Anterior cingulate cortex (tissue), 58 donors: ENCODE data around the gene GPER1.

Experiments
- DNase-seq, 58 donors: peaks; one replicate each; lab custom pipeline; 2025; lab: John Stamatoyannopoulos, UW

GPER1 gene

DNA sequence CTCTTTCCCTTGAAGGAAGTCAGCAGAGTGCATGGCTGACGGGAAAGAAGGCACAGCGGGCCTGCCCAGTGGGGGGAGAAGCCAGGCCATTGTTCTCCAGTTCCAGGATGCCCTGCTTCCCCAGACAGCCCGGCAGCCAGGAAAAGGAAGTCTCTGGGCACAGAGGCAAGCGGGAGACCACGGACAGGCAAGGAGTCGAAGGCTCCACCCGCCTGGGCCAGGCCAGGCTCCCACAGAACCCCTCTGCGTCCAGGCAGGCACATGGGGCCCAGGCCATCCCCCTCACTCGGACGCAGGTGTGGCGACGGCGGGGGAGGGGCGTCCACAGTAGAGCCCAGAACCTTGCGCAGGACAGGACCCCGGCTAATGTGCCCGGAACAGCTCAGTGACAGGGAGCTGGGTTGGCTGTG lies 34.9 kb upstream of the GPER1 start:
- DNase-seq: peak in 2 of 58 donors; percentile 29 to 30

- DNase-seq: no peak
These were observed 34.0 kb upstream of the GPER1 start for GRCh38 chr7:1053816-1054370.

DNA sequence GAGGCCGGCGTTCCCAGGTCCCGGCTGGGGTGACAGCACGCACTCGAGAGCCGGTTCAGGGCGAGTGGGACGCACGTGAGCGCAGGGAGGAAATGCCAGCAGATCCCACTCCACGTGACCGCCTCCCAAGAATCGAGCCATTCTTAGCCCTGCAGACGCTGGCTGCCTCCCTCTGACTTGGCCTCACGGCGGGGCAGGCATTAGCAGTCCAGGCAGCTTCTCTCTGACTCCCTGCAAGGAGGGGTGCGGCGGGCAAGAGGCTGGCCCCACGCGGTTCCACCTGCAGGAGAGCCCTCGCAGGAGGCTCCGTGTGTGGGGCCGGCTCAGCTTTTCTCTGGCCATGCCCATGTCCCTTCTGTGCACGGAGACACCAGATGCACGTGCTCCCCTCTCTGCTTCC lies 33.5 kb upstream of the GPER1 start:
- peak in 46 of 58 donors; percentile 34 to 81 (median 62) for DNase-seq

DNA sequence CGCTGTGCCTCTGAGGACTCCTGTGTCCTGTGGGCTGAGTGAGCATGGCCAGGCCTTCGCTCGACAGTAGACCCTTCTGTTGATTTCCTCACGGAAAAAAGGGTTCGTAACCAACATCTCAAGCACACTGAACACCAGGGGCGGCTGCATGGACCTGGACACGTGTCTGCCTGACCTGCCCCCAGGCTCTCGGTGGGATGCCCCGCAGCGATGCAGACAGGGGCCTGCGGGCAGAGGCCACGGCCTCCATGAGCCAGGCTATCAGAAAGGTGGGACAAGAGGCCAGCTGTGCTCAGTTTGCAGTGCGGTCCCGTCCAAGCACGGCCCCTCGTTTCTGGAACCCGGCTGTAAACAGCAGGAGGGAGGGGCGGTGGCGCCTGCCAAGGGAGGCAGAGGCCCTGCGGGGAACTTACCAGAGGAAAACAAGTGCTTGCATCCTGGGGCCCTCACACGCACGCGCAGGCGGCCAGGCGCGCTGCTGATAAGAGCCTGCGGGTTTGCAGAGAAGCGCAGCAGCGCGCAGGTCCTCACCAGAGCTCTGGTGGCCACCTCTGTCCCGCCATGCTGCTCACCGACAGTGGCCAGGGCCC lies 33.0 kb upstream of the GPER1 start:
- peak in 45 of 58 donors; percentile 21 to 81 (median 56) for DNase-seq

GRCh38 chr7:1055491-1055955 lies 32.4 kb upstream of the GPER1 start:
- no peak for DNase-seq

GRCh38 chr7:1055956-1056784 lies 31.7 kb upstream of the GPER1 start:
- peak in 1 of 58 donors; percentile 17 for DNase-seq

- no peak for DNase-seq
These were observed 31.0 kb upstream of the GPER1 start for GRCh38 chr7:1056785-1057410.

DNA sequence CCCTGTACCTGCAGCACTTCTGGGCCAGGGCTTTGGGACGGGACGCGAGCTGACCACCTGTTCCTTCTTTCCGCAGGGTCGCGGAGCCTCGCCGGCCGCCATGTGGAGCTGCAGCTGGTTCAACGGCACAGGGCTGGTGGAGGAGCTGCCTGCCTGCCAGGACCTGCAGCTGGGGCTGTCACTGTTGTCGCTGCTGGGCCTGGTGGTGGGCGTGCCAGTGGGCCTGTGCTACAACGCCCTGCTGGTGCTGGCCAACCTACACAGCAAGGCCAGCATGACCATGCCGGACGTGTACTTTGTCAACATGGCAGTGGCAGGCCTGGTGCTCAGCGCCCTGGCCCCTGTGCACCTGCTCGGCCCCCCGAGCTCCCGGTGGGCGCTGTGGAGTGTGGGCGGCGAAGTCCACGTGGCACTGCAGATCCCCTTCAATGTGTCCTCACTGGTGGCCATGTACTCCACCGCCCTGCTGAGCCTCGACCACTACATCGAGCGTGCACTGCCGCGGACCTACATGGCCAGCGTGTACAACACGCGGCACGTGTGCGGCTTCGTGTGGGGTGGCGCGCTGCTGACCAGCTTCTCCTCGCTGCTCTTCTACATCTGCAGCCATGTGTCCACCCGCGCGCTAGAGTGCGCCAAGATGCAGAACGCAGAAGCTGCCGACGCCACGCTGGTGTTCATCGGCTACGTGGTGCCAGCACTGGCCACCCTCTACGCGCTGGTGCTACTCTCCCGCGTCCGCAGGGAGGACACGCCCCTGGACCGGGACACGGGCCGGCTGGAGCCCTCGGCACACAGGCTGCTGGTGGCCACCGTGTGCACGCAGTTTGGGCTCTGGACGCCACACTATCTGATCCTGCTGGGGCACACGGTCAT lies 30.3 kb upstream of the GPER1 start:
- no peak for DNase-seq

DNA sequence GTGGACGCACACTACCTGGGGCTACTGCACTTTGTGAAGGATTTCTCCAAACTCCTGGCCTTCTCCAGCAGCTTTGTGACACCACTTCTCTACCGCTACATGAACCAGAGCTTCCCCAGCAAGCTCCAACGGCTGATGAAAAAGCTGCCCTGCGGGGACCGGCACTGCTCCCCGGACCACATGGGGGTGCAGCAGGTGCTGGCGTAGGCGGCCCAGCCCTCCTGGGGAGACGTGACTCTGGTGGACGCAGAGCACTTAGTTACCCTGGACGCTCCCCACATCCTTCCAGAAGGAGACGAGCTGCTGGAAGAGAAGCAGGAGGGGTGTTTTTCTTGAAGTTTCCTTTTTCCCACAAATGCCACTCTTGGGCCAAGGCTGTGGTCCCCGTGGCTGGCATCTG lies 29.6 kb upstream of the GPER1 start:
- DNase-seq: no peak

GRCh38 chr7:1058821-1059199 lies 29.1 kb upstream of the GPER1 start:
- peak in 6 of 58 donors; percentile 17 to 35 (median 26) for DNase-seq

GRCh38 chr7:1059200-1060091 lies 28.5 kb upstream of the GPER1 start:
- no peak for DNase-seq

DNA sequence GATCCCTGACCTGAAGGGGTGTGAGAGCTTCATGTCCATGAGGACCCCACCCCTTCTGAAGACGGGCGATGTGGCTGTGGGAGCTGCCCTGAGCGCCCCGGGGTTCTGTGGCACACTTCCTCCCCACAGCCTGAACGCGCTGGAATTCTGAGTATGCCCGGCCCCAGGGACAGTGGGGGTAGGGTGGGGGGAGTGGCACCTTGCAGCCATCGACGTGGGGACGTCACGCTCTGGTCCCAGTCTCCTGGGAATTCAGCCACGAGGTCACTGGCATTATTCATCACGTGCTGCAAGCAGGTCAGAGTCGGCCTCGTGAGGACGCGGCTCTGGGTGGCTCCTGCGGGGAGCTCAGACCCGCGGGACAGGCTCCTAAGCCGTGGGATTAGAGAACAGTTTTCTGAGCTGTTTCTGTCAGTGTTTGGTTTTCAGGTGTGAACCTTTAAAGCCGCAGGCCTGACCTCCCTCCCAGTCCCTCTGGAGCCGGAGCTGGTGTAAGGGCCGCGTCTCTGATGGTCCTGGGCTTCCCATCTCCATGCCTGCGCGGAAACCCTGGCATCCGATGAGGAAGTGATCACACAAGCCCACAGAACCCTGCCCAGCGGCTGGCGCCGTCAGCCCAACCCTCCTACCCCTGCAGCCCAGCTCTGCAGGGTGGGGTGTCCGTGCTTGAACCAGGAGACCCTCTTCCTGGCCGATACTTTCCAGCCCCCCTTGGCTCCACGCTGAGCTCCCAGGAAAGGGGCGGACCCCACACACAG lies 27.4 kb upstream of the GPER1 start:
- DNase-seq: no peak

- DNase-seq: no peak
These were observed 26.7 kb upstream of the GPER1 start for GRCh38 chr7:1061180-1061579.

- no peak for DNase-seq
These were observed 25.3 kb upstream of the GPER1 start for GRCh38 chr7:1062296-1063294.

DNA sequence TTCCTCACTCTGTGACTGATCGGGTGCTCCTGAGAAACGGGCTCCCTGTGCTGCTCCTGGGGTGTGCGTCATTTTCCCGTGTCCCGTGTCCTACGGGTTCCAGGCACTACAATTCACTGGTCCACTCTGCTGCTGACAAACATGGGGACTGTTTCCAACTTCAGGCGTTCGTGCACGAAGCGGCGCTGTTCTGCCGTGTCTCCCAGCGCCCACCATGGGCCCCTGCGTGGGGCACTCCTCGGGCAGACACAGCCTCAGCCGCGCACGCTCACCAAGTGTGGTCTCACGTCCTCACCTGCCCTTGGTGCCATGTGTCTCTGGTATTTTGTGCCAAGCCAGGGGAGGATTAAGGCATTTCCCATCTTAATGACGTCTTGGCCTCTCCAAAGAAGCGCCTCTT lies 24.6 kb upstream of the GPER1 start:
- no peak for DNase-seq

GRCh38 chr7:1064581-1064980 lies 23.3 kb upstream of the GPER1 start:
- DNase-seq: no peak

DNA sequence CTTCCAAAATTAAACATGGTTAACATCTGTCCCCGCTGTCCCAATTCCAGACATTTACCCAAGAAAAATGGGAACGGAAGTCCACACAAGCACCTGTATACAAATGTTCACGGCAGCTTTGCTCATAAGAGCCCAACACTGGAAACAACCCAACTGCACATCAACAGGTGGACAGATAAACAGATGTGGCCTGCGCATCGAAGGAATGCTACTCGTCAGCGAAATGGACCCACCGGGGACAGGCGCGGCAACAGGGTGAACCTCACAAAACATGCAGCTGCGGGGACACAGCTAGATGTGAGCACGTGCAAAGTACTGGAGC lies 22.7 kb upstream of the GPER1 start:
- DNase-seq: no peak
